GM18505 (cell line): ENCODE measurements around the gene CDH4.

Experiments
- ATAC-seq: cut with Tn5 transposase; IDR thresholded peaks from one replicate; pipeline ENCODE4 v1.9.1; 2021; ENCODE audit not compliant: unreplicated experiment
- POLR2A ChIP-seq: IDR thresholded peaks from 4 replicates; pipeline ENCODE4 v1.6.1; 2011; ENCODE audit warnings: borderline replicate concordance; ENCODE audit not compliant: insufficient read depth, insufficient read length; ENCODE audit errors: extremely low read depth

CDH4 gene

GRCh38 chr20:61499859-61500554, 247.9 kb downstream of the CDH4 start:
- ATAC-seq: no peak
- no peak for TF ChIP-seq POLR2A

DNA sequence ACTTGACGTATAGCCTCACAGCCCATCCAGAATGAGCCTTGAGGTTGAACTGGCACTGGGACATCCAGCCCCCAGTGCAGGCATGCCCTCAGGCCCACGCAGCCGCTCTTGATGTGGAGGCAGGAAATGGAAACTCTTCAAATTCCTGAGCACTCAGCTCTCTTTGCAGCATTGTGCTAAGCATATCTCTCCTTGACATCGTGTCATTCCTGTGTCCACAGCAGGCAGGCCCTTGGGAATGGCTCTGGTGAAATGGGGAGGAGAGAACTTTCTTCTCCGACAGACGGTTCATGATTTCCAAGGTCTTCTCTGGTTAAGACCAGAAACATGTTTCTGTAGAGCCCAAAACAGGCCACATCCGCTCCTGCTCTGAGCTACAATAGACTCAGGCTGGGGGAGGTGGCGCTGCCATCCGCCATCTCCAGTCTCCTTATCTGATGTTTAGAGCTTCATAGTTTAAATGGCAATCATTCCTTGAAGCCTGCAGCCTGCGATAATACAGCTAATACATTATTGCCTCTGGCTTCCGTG, 248.8 kb downstream of the CDH4 start:
- TF ChIP-seq POLR2A: no peak
- ATAC-seq: no peak

DNA sequence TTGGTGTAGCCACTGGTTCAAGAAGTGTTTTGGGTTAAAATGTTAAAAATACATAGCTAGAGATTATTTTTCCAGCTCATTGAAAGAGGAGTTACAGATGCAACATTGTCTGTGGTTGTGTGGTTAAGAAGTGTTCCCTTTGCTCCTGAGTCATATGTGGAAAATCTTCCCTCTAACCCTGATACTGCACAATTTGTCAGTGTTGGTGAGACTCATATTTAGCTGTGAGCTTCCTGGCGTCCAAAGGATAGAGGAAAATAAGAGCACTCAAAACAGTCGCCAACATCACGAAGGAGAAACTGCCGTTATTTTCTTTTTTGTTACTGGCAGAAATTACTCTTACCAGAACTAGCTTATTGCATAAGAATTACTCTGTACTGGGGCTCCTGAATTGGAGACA, 250.4 kb downstream of the CDH4 start:
- ATAC-seq: no peak
- TF ChIP-seq POLR2A: no peak

DNA sequence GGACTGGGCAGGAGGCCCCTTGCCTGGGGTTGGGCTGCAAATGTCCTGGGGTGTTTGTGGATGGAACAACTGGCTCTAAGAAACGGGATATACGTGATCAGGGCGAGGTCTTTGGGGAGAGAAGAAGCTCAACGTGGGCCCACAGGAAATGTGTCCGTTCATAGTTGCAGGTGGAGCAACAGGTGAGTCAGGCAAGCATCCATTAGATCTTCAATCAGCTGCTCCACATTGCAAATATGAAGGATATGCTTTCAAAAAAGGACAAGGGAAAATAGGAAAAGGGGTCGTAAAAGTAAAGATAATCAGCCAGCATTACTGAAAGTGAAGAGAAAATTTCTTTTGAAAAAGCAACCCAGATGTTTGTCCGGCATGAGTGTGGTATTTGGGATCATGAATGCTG, 251.0 kb downstream of the CDH4 start:
- ATAC-seq: no peak
- TF ChIP-seq POLR2A: no peak

DNA sequence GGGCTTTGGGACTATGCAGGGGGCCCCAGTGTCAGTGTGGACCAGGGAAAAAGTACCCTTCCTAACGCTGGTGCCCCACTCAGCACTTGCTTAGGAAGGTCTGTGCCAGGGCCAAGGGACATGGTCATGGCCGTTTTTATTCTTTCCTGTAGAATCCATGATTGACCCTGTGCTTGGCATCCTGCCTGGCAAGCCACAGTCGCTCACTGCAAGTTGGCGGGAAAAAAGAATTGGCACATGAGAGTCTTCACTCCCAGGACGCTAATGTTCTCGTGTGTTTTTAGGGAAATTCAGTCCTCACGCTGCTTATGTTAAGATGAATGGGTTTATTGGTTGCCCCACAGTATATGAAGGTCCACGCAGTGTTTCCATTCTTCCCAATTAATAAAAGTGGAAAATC, 253.4 kb downstream of the CDH4 start:
- TF ChIP-seq POLR2A: no peak
- ATAC-seq: no peak

DNA sequence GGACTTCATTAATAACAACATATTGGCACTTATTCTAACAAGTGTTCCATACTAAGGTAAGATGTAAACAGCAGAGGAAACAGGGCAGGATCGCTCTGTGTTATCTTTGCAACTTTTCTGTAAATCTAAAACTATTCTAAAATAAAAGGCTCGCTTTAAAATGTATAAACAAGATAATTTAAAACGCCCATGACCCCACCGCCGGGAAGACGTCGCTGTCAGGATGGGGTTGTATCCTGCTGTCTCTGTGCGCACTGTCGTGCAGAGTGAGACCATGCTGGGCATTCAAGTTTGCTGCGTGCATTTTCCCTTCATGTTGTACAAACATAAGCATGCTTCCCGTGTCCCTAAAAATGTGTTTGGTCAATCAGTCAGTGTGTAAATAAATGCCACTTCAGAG, 255.7 kb downstream of the CDH4 start:
- no peak for ATAC-seq

DNA sequence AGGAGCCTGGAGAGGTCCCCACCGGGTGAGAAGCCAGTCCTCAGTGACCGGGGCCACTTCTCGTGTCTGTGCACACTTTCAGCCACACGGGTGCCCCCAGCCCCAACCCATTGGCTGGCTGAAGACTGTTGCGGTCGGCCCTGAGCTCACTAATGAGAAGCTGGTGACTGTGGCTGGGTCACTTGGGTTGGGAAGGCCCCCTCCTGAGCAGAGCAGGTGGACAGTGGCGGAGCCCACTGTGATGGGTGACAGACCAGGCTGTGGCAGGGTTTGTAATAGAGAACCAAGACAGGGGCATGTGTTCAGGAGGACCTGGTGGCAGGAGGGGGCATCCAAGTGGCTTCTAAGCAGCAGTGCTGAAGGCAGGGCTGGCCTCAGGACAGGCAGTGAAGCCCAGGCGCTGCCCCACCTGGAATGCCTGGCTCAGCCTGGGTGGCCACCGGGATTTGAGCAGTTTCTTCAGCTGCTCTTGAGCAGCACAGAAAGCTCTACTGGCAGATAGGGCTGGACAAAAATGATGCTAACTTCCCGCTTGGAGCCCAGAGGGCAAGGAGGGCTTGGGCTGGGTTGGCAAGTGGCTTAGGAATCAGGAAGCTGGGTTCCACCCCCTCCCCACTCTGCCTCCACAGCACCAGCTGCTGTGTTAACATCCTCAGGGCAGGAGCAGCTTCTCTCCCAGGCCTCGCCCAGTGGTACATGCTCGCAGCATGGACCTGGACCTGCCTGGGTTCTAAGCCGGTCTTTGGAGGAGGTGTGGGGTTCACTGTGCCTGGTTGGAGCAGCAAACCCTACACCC, 256.4 kb downstream of the CDH4 start:
- no peak for ATAC-seq
- TF ChIP-seq POLR2A: no peak

More for the DNA sequence above, 255.7 kb downstream of the CDH4 start:
- TF ChIP-seq POLR2A: no peak

- TF ChIP-seq POLR2A: no peak
- no peak for ATAC-seq
Observed at GRCh38 chr20:61510778-61511330, 258.8 kb downstream of the CDH4 start.

DNA sequence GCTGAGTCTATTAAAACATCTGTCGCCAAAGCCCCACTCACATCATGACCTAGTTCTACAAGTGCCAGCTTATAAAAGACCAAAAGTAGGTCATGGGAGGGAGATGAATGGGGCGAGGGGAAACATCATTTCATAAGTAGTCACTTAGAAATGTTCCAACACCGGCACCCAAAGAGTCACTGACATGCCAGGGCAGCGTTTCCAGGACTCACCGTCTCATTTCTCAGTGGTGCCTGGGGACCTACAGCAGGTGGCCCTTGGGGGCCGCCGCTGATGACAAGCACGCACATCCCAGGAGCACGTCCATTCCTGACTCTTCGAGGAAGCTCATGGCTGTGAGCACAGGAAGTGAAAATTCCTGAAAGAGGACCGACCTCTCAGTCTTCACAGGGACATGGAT, 260.4 kb downstream of the CDH4 start:
- no peak for TF ChIP-seq POLR2A
- no peak for ATAC-seq

DNA sequence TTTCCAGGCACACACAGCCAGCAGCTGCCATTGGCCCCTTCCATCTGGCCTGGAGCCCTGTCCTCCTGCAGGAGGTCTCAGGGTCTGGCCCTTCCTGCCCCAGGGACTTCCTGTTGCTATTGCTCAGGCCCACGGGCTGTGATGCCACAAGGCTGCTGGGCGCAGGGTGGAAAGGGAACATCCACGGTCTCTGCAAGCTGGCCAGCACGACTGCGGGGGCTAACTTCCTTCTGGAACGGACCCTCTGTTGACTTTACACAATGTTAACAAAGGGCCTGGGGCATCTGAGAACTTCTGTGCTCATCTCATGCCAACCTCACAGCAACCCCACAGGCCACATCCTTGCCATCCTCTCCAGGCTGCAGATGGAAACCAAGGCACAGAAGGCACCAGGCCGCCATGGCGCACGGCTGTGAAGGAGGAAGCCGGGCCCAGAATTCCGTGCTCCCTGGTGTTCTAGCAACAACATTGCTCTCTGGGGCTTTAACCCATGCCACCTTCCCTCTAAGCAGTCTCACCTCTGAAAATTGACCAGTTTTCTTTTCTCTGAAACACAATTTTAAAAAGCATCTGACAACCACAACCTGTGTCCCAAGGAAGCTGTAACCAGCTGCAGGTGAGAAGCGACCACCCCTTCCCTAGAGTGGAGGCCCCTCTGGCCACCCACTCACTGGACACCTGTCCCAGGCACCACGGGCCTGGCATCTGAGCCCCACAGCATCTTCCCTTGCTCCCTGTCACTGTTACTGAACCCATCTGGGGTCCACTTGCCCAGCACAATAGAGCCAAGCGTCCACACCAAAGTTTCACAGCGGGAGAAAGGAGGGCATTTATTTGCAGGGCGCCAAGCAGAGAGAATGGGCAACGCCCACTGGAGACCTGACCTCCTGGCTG, 261.3 kb downstream of the CDH4 start:
- TF ChIP-seq POLR2A: no peak
- no peak for ATAC-seq

DNA sequence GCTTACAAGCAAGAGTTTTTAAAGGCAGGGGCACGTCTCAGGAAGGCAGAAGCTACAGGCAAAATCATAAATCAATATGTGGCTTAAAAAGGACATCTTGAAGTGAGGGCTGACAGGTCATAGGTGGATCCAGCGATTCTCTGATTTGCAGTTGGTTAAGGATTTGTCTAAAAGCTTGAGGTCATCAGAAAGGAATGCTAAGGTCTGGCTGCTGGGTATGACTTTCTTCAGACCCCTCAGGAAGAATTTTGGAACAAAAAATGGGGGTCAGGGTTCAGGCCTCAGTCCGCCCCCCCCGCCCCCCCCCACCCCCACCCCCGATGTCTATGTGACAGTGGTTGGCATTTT, 261.9 kb downstream of the CDH4 start:
- no peak for ATAC-seq
- TF ChIP-seq POLR2A: no peak

GRCh38 chr20:61514396-61514795, 262.3 kb downstream of the CDH4 start:
- TF ChIP-seq POLR2A: no peak
- ATAC-seq: no peak
